H9 (cell line): Measurements from ENCODE around the gene LRP5. TPM values are rescaled to one million over a fixed set of nuclear protein-coding genes. Genes with fewer than 3 reads are reported as not detected.

Source experiments
- DNase-seq: peaks from one replicate; pipeline ENCODE4 v3.0.0-alpha.2; 2017
- H2AFZ ChIP-seq: one replicate; pipeline ENCODE4 v1.6.1; 2013; ENCODE audit warnings: mild to moderate bottlenecking, low read length, control low read depth, moderate library complexity
- H2AK5ac ChIP-seq: 2 replicates; pipeline ENCODE4 v1.6.1; 2013; ENCODE audit warnings: low read length, control low read depth, mixed read lengths; ENCODE audit not compliant: insufficient read length
- H2BK120ac ChIP-seq: one replicate; pipeline ENCODE4 v1.6.1; 2013; ENCODE audit warnings: low read depth, mild to moderate bottlenecking, low read length, control low read depth, inconsistent platforms; ENCODE audit not compliant: poor library complexity, severe bottlenecking
- H2BK12ac ChIP-seq: 2 replicates; pipeline ENCODE4 v1.6.1; 2013; ENCODE audit warnings: low read length, control low read depth, mixed read lengths, low read depth; ENCODE audit not compliant: insufficient read length
- H2BK15ac ChIP-seq: 2 replicates; pipeline ENCODE4 v1.6.1; 2013; ENCODE audit warnings: low read depth, low read length, control low read depth
- H2BK20ac ChIP-seq: one replicate; pipeline ENCODE4 v1.6.1; 2013; ENCODE audit warnings: low read depth, mild to moderate bottlenecking, low read length, control low read depth, inconsistent platforms; ENCODE audit not compliant: poor library complexity, severe bottlenecking
- H2BK5ac ChIP-seq: 2 replicates; pipeline ENCODE4 v1.6.1; 2013; ENCODE audit warnings: low read length, control low read depth, mixed read lengths; ENCODE audit not compliant: insufficient read length
- H3K14ac ChIP-seq: 2 replicates; pipeline ENCODE4 v1.6.1; 2013; ENCODE audit warnings: low read length, control low read depth; ENCODE audit not compliant: insufficient read depth
- H3K18ac ChIP-seq: 2 replicates; pipeline ENCODE4 v1.6.1; 2013; ENCODE audit warnings: low read depth, mild to moderate bottlenecking, mixed read lengths, low read length, control low read depth; ENCODE audit not compliant: insufficient read length
- H3K23ac ChIP-seq: 2 replicates; pipeline ENCODE4 v1.6.1; 2013; ENCODE audit warnings: low read length, control low read depth, mixed read lengths, low read depth; ENCODE audit not compliant: insufficient read length
- H3K23me2 ChIP-seq: 2 replicates; pipeline ENCODE4 v1.6.1; 2013; ENCODE audit warnings: low read depth, mild to moderate bottlenecking, mixed read lengths, low read length, control low read depth; ENCODE audit not compliant: insufficient read length, poor library complexity, severe bottlenecking
- H3K27ac ChIP-seq: 2 replicates; pipeline ENCODE4 v1.5.1; 2013; ENCODE audit warnings: low read length, control low read depth, mixed read lengths, low read depth; ENCODE audit not compliant: insufficient read length
- H3K27me3 ChIP-seq: 2 replicates; pipeline ENCODE4 v1.6.1; 2013; ENCODE audit warnings: low read length, control low read depth, inconsistent platforms; ENCODE audit not compliant: insufficient read depth
- H3K4ac ChIP-seq: 2 replicates; pipeline ENCODE4 v1.6.1; 2013; ENCODE audit warnings: low read depth, mild to moderate bottlenecking, control low read depth, inconsistent platforms, low read length, moderate library complexity
- H3K4me1 ChIP-seq: 2 replicates; pipeline ENCODE4 v1.6.1; 2013; ENCODE audit warnings: low read length, control low read depth, inconsistent platforms; ENCODE audit not compliant: insufficient read depth
- H3K4me2 ChIP-seq: 2 replicates; pipeline ENCODE4 v1.6.1; 2013; ENCODE audit warnings: low read length, control low read depth, mixed read lengths; ENCODE audit not compliant: insufficient read length, insufficient read depth
- H3K56ac ChIP-seq: 2 replicates; pipeline ENCODE4 v1.6.1; 2013; ENCODE audit warnings: low read depth, mild to moderate bottlenecking, mixed read lengths, low read length, control low read depth; ENCODE audit not compliant: insufficient read length
- H3K79me1 ChIP-seq: 2 replicates; pipeline ENCODE4 v1.6.1; 2013; ENCODE audit warnings: low read depth, mild to moderate bottlenecking, moderate library complexity, low read length, control low read depth, inconsistent platforms; ENCODE audit not compliant: insufficient read depth, poor library complexity, severe bottlenecking
- H3K79me2 ChIP-seq: 2 replicates; pipeline ENCODE4 v1.6.1; 2013; ENCODE audit warnings: low read length, control low read depth, inconsistent platforms; ENCODE audit not compliant: insufficient read depth
- H3K9ac ChIP-seq: 2 replicates; pipeline ENCODE4 v1.6.1; 2013; ENCODE audit warnings: low read length, control low read depth, mixed read lengths; ENCODE audit not compliant: insufficient read length; ENCODE audit errors: extremely low read depth
- H3K9me3 ChIP-seq: one replicate; pipeline ENCODE4 v1.6.1; 2013; ENCODE audit warnings: low read depth, low read length, inconsistent platforms; ENCODE audit not compliant: control insufficient read depth
- H3T11ph ChIP-seq: one replicate; pipeline ENCODE4 v1.6.1; 2013; ENCODE audit warnings: mild to moderate bottlenecking, low read length, control low read depth, inconsistent platforms
- H4K20me1 ChIP-seq: one replicate; pipeline ENCODE4 v1.6.1; 2013; ENCODE audit not compliant: control insufficient read depth, insufficient read length, insufficient read depth
- H4K5ac ChIP-seq: 2 replicates; pipeline ENCODE4 v1.6.1; 2013; ENCODE audit warnings: low read depth, mild to moderate bottlenecking, mixed read lengths, low read length, control low read depth; ENCODE audit not compliant: insufficient read length
- H4K8ac ChIP-seq: replicated peaks from 2 replicates; pipeline ENCODE4 v1.6.1; 2013; ENCODE audit warnings: low read length, control low read depth, mixed read lengths, low read depth; ENCODE audit not compliant: insufficient read length
- H4K91ac ChIP-seq: 2 replicates; pipeline ENCODE4 v1.6.1; 2013; ENCODE audit warnings: low read depth, mild to moderate bottlenecking, moderate library complexity, mixed read lengths, low read length, control low read depth; ENCODE audit not compliant: insufficient read length
- H3K27ac Mint-ChIP-seq, 3 experiments: 2 replicates in 2 of 3; 3 replicates in 1 of 3; pipeline ENCODE4 v1.8.0; 2020 to 2021; ENCODE audit warnings: mixed read lengths in 3 of 3, mild to moderate bottlenecking in 1 of 3, moderate library complexity in 1 of 3
- H3K27me3 Mint-ChIP-seq: 2 replicates; pipeline ENCODE4 v1.8.0; 2021; ENCODE audit warnings: low read depth, mild to moderate bottlenecking, moderate library complexity, mixed read lengths
- H3K36me3 Mint-ChIP-seq, 3 experiments: 2 replicates in 2 of 3; 3 replicates in 1 of 3; pipeline ENCODE4 v1.8.0; 2020 to 2021; ENCODE audit warnings: low read depth in 3 of 3, mixed read lengths in 3 of 3; ENCODE audit not compliant: insufficient read depth in 1 of 3
- H3K4me1 Mint-ChIP-seq, 2 experiments: 2 replicates each; pipeline ENCODE4 v1.8.0; 2020; ENCODE audit warnings: mixed read lengths in 2 of 2
- H3K4me3 Mint-ChIP-seq, 2 experiments: 2 replicates in 1 of 2; 3 replicates in 1 of 2; pipeline ENCODE4 v1.8.0; 2020 to 2021; ENCODE audit warnings: mild to moderate bottlenecking in 2 of 2, mixed read lengths in 2 of 2, moderate library complexity in 1 of 2
- H3K9me3 Mint-ChIP-seq, 2 experiments: 2 replicates in 1 of 2; 3 replicates in 1 of 2; pipeline ENCODE4 v1.8.0; 2020; ENCODE audit warnings: mild to moderate bottlenecking in 2 of 2, mixed read lengths in 2 of 2, moderate library complexity in 1 of 2
- CTCF ChIP-seq: fragments of 200-600 bp; sonication (generic); conservative IDR thresholded peaks from 3 replicates; pipeline ENCODE4 v1.8.0; 2021; ENCODE audit warnings: antibody characterized with exemption, mild to moderate bottlenecking
- WGBS: extraction: QIAGEN DNeasy Blood & Tissue Kit; methylation state at CpG from one replicate; pipeline ENCODE4 v1.1.7; 2013; ENCODE audit warnings: missing lambda C conversion rate, low lambda C conversion rate, mixed read lengths; ENCODE audit not compliant: insufficient read length; ENCODE audit errors: extremely low coverage; 5-methylcytosine and 5-hydroxymethylcytosine counted together
- total RNA-seq: library from RNA; stranded (reverse); gene quantifications from 2 replicates; pipeline ENCODE4 v1.2.1, GENCODE V29; 2021

LRP5 gene
- total RNA-seq, 1 experiment from 2014 or later: 38.4 TPM

DNA sequence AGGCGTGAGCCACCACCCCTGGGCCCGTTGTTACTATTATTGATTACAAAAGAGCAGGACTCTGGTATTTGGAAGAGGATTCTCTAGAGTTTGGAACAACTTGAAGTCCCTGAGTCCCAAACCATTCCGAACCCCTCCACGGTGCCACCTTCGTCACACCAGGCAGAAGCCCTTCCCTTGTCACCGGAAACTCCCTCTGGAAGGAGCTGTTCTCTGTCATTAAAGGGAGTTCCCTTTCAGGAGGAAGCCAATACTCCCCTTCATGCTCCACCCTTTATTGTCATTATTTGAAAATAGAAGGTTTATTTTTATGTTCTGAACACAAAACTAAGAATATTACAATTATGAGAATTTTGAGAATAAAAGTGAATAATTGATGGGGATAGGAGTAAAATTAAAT, 35.5 kb upstream of the LRP5 start:
- Histone ChIP-seq H2AK5ac (no peak overlapping the region), H3K27me3 (no peaks in the 10 kb centered on the region), H2BK12ac (no peak overlapping the region), H2BK20ac (no peak overlapping the region), H3K27ac (no peak overlapping the region), H3K9ac (no peak overlapping the region), H3K18ac (no peak overlapping the region), H3T11ph (no peak overlapping the region), H3K79me1 (no peaks in the 10 kb centered on the region), H4K91ac (no peak overlapping the region), H2BK15ac (no peak overlapping the region), H4K8ac (no peak overlapping the region), H3K79me2 (no peaks in the 10 kb centered on the region), H3K4me1 (no peaks in the 10 kb centered on the region), H3K9me3 (no peaks in the 10 kb centered on the region), H3K23ac (no peak overlapping the region), H2BK5ac (no peak overlapping the region), H3K14ac (no peak overlapping the region), H2AFZ (no peak overlapping the region), H3K56ac (no peak overlapping the region), H3K4me2 (no peak overlapping the region), H3K23me2 (peaks cover 3% of the 10 kb centered on the region), H4K5ac (no peak overlapping the region), H2BK120ac (no peak overlapping the region), H4K20me1 (no peaks in the 10 kb centered on the region), H3K4ac (no peak overlapping the region)
- no peak for TF ChIP-seq CTCF
- Mint-ChIP-seq H3K36me3 (no peaks in the 10 kb centered on the region; a peak in 1 of 7 replicates), H3K4me1 (peaks cover 6 to 11% of the 10 kb centered on the region in 2 experiments; a peak in 2 of 4 replicates), H3K9me3 (peaks cover 0 to 4% of the 10 kb centered on the region in 2 experiments; a peak in 1 of 5 replicates), H3K4me3 (no peak overlapping the region), H3K27ac (no peak overlapping the region), H3K27me3 (no peaks in the 10 kb centered on the region; the same call in 1 of the 2 replicates)
- no peak for DNase-seq
- WGBS: no CpG with 5 or more reads among the region's 6 CpGs
